DND-41 (cell line): ENCODE results near the gene TRAP1.

Experiments used
- EZH2 ChIP-seq: IDR thresholded peaks from 3 replicates; pipeline ENCODE4 v1.6.1; 2012; ENCODE audit warnings: borderline replicate concordance, low read depth, mild to moderate bottlenecking, moderate library complexity, low read length, inconsistent platforms; ENCODE audit not compliant: severe bottlenecking
- TF ChIP-seq, protein P1 (sequence below): IDR thresholded peaks from 2 replicates; pipeline ENCODE4 v1.5.1; 2012; ENCODE audit warnings: borderline replicate concordance, low read length, moderate library complexity, mild to moderate bottlenecking; ENCODE audit not compliant: poor library complexity, severe bottlenecking; ENCODE audit errors: extremely low read depth

DNA sequence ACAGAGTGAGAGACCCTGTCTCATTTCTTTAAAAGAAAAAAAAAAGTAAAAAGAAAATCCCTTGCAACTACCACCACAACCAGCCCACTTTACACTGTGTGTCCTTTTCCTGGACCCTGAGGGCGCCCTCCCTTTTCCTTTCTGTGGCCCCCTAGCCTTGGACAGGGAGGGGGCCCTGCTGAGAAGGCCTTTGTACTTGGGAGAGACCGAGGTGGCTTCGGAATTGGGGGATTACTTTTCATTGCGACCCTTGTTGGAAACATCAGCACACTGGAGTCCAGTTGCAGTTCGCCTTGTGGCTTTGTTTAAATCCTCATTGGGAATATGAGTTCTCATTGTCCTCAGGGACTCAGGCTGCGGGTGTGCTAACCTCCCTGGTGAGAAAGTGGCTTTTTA is 72.2 kb downstream of the TRAP1 start:
- TF ChIP-seq EZH2, result no peak
- TF ChIP-seq, protein P1, sequence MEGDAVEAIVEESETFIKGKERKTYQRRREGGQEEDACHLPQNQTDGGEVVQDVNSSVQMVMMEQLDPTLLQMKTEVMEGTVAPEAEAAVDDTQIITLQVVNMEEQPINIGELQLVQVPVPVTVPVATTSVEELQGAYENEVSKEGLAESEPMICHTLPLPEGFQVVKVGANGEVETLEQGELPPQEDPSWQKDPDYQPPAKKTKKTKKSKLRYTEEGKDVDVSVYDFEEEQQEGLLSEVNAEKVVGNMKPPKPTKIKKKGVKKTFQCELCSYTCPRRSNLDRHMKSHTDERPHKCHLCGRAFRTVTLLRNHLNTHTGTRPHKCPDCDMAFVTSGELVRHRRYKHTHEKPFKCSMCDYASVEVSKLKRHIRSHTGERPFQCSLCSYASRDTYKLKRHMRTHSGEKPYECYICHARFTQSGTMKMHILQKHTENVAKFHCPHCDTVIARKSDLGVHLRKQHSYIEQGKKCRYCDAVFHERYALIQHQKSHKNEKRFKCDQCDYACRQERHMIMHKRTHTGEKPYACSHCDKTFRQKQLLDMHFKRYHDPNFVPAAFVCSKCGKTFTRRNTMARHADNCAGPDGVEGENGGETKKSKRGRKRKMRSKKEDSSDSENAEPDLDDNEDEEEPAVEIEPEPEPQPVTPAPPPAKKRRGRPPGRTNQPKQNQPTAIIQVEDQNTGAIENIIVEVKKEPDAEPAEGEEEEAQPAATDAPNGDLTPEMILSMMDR, result no peak
